Kidney epithelial cell (primary cell): ENCODE measurements around the gene COPS8. TPM values are rescaled to one million over a fixed set of nuclear protein-coding genes. Genes with fewer than 3 reads are reported as not detected.

Experiments used
- DNase-seq: peaks from one replicate; pipeline ENCODE4 v3.0.0-alpha.2; 2010; ENCODE audit warnings: low read depth
- H3K27me3 ChIP-seq: 2 replicates; pipeline ENCODE4 v1.6.0; 2011; ENCODE audit warnings: low read length; ENCODE audit not compliant: control insufficient read depth, insufficient read depth
- H3K36me3 ChIP-seq: 2 replicates; pipeline ENCODE4 v1.5.1; 2011; ENCODE audit warnings: low read length; ENCODE audit not compliant: control insufficient read depth, insufficient read depth
- H3K4me3 ChIP-seq: 2 replicates; pipeline ENCODE4 v1.5.1; 2011; ENCODE audit warnings: low read depth, mild to moderate bottlenecking, control low read depth, low read length
- CTCF ChIP-seq: IDR thresholded peaks from 2 replicates; pipeline ENCODE4 v1.5.1; 2011; ENCODE audit warnings: mild to moderate bottlenecking, moderate library complexity, low read length, control low read depth, inconsistent platforms; ENCODE audit not compliant: insufficient read depth, poor library complexity, severe bottlenecking
- total RNA-seq: library from RNA; depleted of rRNA; stranded (reverse); fragments of >200 nt; gene quantifications from 2 replicates; pipeline ENCODE4 v1.2.3, GENCODE V29; 2015

Gene COPS8
- total RNA-seq, 1 donor from 2014 or later: 156 TPM

GRCh38 chr2:237060534-237061312 lies 25.0 kb upstream of the COPS8 start:
- Histone ChIP-seq H3K27me3 (no peaks in the 10 kb centered on the region), H3K36me3 (no peaks in the 10 kb centered on the region), H3K4me3 (no peak overlapping the region)
- DNase-seq: peak; percentile 23
- TF ChIP-seq CTCF: peak; percentile 73

- Histone ChIP-seq H3K36me3 (no peaks in the 10 kb centered on the region), H3K27me3 (no peaks in the 10 kb centered on the region), H3K4me3 (no peak overlapping the region)
- no peak for TF ChIP-seq CTCF
- DNase-seq: no peak
Measured at GRCh38 chr2:237061356-237061755, 24.3 kb upstream of the COPS8 start.

- Histone ChIP-seq H3K36me3 (no peaks in the 10 kb centered on the region), H3K4me3 (no peak overlapping the region), H3K27me3 (no peaks in the 10 kb centered on the region)
- TF ChIP-seq CTCF: no peak
- DNase-seq: no peak
Measured at GRCh38 chr2:237062585-237062984, 23.1 kb upstream of the COPS8 start.

- no peak for TF ChIP-seq CTCF
- H3K36me3 ChIP-seq: no peaks in the 10 kb centered on the region
- no peak for DNase-seq
Measured at GRCh38 chr2:237064203-237065070, 21.3 kb upstream of the COPS8 start.

GRCh38 chr2:237065071-237065377 lies 20.7 kb upstream of the COPS8 start:
- TF ChIP-seq CTCF: no peak
- DNase-seq: no peak
- no peaks in the 10 kb centered on the region for H3K36me3 ChIP-seq
- H3K27me3 ChIP-seq: no peaks in the 10 kb centered on the region
- no peak overlapping the region for H3K4me3 ChIP-seq

More at GRCh38 chr2:237064203-237065070, 21.3 kb upstream of the COPS8 start:
- H3K27me3 ChIP-seq: no peaks in the 10 kb centered on the region
- H3K4me3 ChIP-seq: no peak overlapping the region
